Measurements from ENCODE around the gene WFIKKN1.

Gene WFIKKN1

DNA sequence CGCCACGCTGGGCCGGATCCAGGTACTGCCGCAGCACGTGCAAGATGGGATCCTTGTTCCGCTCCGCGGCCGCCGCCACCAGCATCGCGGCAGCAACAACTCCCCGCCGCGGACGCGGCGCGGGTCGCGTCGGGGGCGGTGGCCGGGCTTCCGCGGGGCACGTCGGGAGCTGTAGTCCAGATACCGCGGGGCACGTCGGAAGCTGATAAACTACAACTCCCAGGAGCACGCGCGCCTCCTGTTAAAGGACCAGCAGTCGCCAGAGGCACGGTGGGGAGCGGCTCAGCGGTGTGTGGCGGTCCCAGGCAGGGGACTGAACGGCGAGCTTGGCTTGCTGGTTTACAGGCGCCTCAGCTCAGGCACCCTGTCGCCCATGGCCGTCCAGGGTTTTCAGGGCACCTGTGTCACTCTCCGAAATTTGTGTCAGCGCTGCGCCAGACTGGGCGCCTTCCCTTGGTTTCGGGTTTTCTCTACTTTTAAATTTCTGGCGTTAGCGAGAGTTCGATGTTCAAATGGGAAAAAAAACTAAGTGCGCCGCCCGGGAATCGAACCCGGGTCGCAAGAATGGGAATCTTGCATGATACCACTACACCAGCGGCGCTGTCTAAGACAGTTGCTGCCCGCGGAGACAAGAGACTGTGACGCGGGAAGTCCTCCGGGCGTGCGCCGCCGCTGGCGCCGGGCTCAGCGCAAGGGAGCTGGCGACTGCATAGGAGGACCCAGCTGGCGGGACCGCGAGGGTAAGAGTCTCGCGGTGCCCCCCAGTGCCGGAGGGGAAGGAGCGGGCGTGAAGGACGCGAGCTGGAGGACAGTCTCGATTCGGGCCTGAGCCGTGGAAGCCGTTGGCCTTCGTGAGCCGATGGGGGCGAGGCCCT is 5.7 kb downstream of the WFIKKN1 start, which contains the start of gene METTL26:
Gene METTL26 (minus strand): TSS at position 100 of the 875 bp plus-strand sequence. CDS start 15 bp downstream, at position 85.
- H3K27me3 ChIP-seq (ENCODE audit: control insufficient read depth in 1 of 2, insufficient read depth in 2 of 2, low read length in 2 of 2): no peaks in the 10 kb centered on the region
- peak within 1 kb of the TSS; percentile 84 to 90 for H3K4me3 ChIP-seq (ENCODE audit: low read depth in 1 of 2, low read length in 2 of 2)
- peak within 1 kb of the TSS; percentile 71 to 83 for H3K9ac ChIP-seq (ENCODE audit: low read depth in 1 of 2, low read length in 2 of 2)
- peaks cover 0 to 10% of the 10 kb centered on the region in 2 donors for H3K36me3 ChIP-seq (ENCODE audit: control insufficient read depth in 1 of 2, insufficient read depth in 2 of 2, low read length in 2 of 2)
- no peaks in the 10 kb centered on the region for H3K9me3 ChIP-seq (ENCODE audit: control insufficient read depth in 1 of 2, low read length in 2 of 2)
- H3K27ac ChIP-seq (ENCODE audit: low read depth, low read length): peak within 1 kb of the TSS; percentile 97
- peaks cover 7 to 20% of the 10 kb centered on the region in 2 donors for H3K4me1 ChIP-seq (ENCODE audit: control insufficient read depth in 1 of 2, insufficient read depth in 2 of 2, low read length in 2 of 2)

DNA sequence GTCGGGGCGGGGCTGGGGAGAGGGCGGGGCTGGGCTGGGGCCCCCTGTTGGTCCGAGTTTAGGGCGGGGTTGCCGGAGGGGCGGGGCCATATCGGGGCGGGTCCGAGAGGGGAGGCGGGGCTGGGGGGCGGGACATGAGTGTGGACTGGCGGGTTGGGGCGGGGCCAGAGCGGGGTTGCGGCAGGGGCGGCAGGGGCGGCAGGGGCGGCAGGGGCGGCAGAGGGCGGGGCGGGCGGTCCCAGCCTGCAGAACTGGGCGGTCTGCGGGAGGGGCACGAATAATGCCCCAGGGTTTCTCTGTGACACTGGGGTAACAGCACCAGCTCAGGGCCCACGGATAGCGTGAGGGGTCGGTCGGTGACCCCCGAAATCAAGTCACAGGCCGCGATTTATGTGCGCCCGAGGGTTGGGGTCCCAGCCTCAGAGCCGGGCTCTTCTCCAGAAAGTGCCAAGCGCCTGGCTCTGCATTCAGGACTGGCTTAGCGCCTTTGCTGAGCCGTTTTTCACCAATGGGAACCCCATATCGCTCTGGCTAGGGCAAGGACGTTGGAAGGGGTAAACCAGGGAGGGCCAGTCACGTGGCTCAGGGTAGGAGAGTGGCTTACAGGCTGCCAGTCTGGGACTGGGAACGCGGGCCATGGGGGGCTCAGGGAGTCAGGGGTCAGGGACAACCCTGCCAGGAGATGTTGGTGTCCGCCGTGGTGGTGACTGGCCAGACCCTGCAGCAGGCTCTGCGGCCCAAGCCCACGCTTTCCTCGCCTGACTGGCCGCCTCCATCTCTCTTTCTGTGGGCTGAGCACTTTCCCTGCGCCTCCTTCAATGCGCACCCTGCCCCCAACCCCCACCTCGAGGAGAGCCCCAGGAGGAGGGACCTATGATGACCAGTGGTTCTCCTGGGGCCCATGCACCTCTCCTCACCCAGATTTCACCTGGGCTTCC is 6.6 kb downstream of the WFIKKN1 start:
- H3K27ac ChIP-seq (ENCODE audit: low read depth, low read length): peak overlapping the region; percentile 97
- H3K27me3 ChIP-seq (ENCODE audit: control insufficient read depth in 1 of 2, insufficient read depth in 2 of 2, low read length in 2 of 2): no peaks in the 10 kb centered on the region
- peaks cover 8 to 21% of the 10 kb centered on the region in 2 donors for H3K4me1 ChIP-seq (ENCODE audit: control insufficient read depth in 1 of 2, insufficient read depth in 2 of 2, low read length in 2 of 2)
- peak overlapping the region; percentile 84 to 90 for H3K4me3 ChIP-seq (ENCODE audit: low read depth in 1 of 2, low read length in 2 of 2)
- peak overlapping the region; percentile 58 to 71 for H3K9ac ChIP-seq (ENCODE audit: low read depth in 1 of 2, low read length in 2 of 2)
- no peaks in the 10 kb centered on the region for H3K9me3 ChIP-seq (ENCODE audit: control insufficient read depth in 1 of 2, low read length in 2 of 2)
- peaks cover 0 to 10% of the 10 kb centered on the region in 2 donors for H3K36me3 ChIP-seq (ENCODE audit: control insufficient read depth in 1 of 2, insufficient read depth in 2 of 2, low read length in 2 of 2)

DNA sequence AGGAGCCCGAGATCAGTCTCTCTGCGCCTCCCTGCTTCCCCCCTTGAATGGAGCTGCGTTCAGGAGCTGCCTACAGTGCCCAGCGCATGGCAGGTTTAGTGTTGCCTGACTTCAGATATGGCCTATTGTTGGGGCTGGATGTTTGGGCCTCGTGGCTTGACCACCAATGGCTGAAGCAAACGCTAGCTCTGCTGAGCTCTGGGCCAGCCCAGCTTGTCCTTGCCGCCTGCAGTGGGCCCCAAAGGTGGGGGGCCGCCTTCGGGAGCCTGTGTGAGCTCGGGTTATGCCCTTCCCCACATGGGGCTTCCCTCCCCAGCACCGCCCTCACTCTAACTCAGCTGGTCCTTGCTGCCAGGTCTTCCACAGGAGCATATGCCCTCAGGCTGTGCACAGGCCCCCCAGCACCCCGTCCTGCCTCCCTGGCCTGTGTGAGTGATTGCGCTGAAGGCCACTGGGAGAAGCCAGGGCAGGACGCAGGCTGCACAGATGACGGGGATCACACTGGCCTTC is 7.3 kb downstream of the WFIKKN1 start:
- Histone ChIP-seq H3K27ac (ENCODE audit: low read depth, low read length) (no peak overlapping the region), H3K4me3 (ENCODE audit: low read depth in 1 of 2, low read length in 2 of 2) (no peak overlapping the region), H3K4me1 (ENCODE audit: control insufficient read depth in 1 of 2, insufficient read depth in 2 of 2, low read length in 2 of 2) (peaks cover 15 to 28% of the 10 kb centered on the region in 2 donors), H3K9me3 (ENCODE audit: control insufficient read depth in 1 of 2, low read length in 2 of 2) (no peaks in the 10 kb centered on the region), H3K36me3 (ENCODE audit: control insufficient read depth in 1 of 2, insufficient read depth in 2 of 2, low read length in 2 of 2) (peaks cover 0 to 10% of the 10 kb centered on the region in 2 donors), H3K9ac (ENCODE audit: low read depth in 1 of 2, low read length in 2 of 2) (peak overlapping the region in 1 of 2 donors; percentile 58), H3K27me3 (ENCODE audit: control insufficient read depth in 1 of 2, insufficient read depth in 2 of 2, low read length in 2 of 2) (no peaks in the 10 kb centered on the region)

DNA sequence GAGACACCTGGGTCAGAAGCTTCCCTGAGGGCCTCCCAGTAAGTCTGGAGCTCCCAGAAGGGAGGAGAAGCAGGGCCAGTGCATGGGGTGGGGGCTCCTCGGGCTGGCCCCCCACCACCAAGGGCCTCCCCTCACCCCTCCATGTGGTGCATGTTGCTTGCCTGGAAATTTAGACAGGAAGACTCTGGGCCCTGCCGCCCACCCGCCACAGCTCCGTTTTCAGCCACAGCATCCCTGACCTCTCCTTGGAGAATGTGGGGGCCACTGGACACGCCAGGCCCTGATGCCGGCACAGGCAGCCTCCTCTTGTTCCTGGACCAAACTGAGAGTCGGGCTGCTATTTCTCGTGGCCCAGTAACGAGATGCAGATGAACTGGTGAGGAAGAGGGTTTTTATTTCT is 8.1 kb downstream of the WFIKKN1 start:
- Histone ChIP-seq H3K9ac (ENCODE audit: low read depth in 1 of 2, low read length in 2 of 2) (no peak overlapping the region), H3K27me3 (ENCODE audit: control insufficient read depth in 1 of 2, insufficient read depth in 2 of 2, low read length in 2 of 2) (no peaks in the 10 kb centered on the region), H3K9me3 (ENCODE audit: control insufficient read depth in 1 of 2, low read length in 2 of 2) (no peaks in the 10 kb centered on the region), H3K4me1 (ENCODE audit: control insufficient read depth in 1 of 2, insufficient read depth in 2 of 2, low read length in 2 of 2) (peaks cover 18 to 34% of the 10 kb centered on the region in 2 donors), H3K36me3 (ENCODE audit: control insufficient read depth in 1 of 2, insufficient read depth in 2 of 2, low read length in 2 of 2) (peaks cover 0 to 6% of the 10 kb centered on the region in 2 donors), H3K27ac (ENCODE audit: low read depth, low read length) (no peak overlapping the region), H3K4me3 (ENCODE audit: low read depth in 1 of 2, low read length in 2 of 2) (no peak overlapping the region)

DNA sequence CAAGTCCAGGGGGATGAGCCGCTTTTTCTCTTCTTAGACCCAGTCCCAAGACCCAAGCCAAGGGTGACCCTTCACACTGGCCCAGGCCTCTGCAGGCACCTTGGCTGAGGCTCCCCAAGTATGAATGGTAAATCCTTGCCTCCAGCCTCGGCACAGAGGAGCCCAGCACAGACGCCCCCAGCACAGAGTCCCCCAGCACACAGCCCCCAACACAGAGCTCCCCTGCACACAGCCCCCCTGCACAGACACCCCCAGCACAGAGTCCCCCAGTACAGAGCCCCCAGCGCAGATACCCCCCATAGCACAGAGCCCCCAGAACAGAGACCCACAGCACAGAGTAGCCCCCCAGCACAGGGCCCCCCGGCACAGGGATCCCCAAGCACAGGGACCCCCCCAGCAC is 9.8 kb downstream of the WFIKKN1 start:
- H3K4me1 ChIP-seq (ENCODE audit: control insufficient read depth in 1 of 2, insufficient read depth in 2 of 2, low read length in 2 of 2): peaks cover 28 to 36% of the 10 kb centered on the region in 2 donors
- H3K27ac ChIP-seq (ENCODE audit: low read depth, low read length): no peak overlapping the region
- no peaks in the 10 kb centered on the region for H3K9me3 ChIP-seq (ENCODE audit: control insufficient read depth in 1 of 2, low read length in 2 of 2)
- H3K9ac ChIP-seq (ENCODE audit: low read depth in 1 of 2, low read length in 2 of 2): peak overlapping the region in 1 of 2 donors; percentile 79
- no peaks in the 10 kb centered on the region for H3K36me3 ChIP-seq (ENCODE audit: control insufficient read depth in 1 of 2, insufficient read depth in 2 of 2, low read length in 2 of 2)
- H3K27me3 ChIP-seq (ENCODE audit: control insufficient read depth in 1 of 2, insufficient read depth in 2 of 2, low read length in 2 of 2): no peaks in the 10 kb centered on the region
- H3K4me3 ChIP-seq (ENCODE audit: low read depth in 1 of 2, low read length in 2 of 2): no peak overlapping the region

DNA sequence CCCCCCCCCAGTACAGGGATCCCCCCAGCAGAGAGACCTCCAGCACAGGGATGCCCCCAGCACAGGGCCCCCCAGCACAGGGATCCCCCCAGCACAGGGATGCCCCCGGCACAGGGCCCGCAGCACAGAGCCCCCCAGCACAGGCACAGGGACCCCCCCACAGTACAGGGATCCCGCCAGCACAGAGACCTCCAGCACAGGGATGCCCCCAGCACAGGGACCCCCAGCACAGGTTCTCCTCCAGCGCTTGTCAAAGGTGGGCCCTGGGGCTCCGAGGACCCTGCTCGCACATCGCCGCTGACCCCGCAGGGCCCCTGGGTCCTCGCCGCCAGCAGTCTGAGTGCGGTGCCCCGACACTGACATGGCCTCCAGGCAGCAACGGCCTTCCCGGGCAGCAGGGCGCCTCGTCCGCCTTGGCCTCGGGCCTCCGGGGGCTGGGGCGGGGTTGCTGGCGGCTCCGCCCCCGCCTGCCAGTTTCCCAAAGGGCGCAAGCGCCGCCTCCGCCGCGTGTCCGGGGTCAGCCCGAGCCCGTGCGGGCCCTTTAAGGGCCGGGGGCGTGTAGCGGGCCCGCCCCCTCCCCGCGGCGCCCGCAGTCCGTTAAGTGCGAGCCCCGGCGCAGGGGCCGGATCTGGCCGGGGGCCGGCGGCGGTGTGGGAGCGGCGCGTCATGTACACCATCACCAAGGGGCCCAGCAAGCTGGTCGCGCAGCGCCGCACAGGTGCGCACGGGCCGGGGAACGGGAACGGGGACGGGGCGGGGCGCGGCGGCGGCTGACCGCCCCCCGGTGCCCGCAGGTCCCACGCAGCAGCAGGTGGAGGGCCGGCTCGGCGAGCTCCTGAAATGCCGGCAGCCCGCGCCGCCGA is 10.8 kb downstream of the WFIKKN1 start, which contains the start of gene MCRIP2:
Gene MCRIP2 (plus strand): TSS at position 503 of the 863 bp plus-strand sequence. CDS start 164 bp downstream, at position 667.
- Histone ChIP-seq H3K9me3 (ENCODE audit: control insufficient read depth in 1 of 2, low read length in 2 of 2) (no peaks in the 10 kb centered on the region), H3K9ac (ENCODE audit: low read depth in 1 of 2, low read length in 2 of 2) (peak within 1 kb of the TSS; percentile 79 to 96), H3K36me3 (ENCODE audit: control insufficient read depth in 1 of 2, insufficient read depth in 2 of 2, low read length in 2 of 2) (no peaks in the 10 kb centered on the region), H3K4me3 (ENCODE audit: low read depth in 1 of 2, low read length in 2 of 2) (peak within 1 kb of the TSS; percentile 73 to 83), H3K27ac (ENCODE audit: low read depth, low read length) (peak within 1 kb of the TSS; percentile 84), H3K4me1 (ENCODE audit: control insufficient read depth in 1 of 2, insufficient read depth in 2 of 2, low read length in 2 of 2) (peaks cover 37 to 46% of the 10 kb centered on the region in 2 donors), H3K27me3 (ENCODE audit: control insufficient read depth in 1 of 2, insufficient read depth in 2 of 2, low read length in 2 of 2) (no peaks in the 10 kb centered on the region)

DNA sequence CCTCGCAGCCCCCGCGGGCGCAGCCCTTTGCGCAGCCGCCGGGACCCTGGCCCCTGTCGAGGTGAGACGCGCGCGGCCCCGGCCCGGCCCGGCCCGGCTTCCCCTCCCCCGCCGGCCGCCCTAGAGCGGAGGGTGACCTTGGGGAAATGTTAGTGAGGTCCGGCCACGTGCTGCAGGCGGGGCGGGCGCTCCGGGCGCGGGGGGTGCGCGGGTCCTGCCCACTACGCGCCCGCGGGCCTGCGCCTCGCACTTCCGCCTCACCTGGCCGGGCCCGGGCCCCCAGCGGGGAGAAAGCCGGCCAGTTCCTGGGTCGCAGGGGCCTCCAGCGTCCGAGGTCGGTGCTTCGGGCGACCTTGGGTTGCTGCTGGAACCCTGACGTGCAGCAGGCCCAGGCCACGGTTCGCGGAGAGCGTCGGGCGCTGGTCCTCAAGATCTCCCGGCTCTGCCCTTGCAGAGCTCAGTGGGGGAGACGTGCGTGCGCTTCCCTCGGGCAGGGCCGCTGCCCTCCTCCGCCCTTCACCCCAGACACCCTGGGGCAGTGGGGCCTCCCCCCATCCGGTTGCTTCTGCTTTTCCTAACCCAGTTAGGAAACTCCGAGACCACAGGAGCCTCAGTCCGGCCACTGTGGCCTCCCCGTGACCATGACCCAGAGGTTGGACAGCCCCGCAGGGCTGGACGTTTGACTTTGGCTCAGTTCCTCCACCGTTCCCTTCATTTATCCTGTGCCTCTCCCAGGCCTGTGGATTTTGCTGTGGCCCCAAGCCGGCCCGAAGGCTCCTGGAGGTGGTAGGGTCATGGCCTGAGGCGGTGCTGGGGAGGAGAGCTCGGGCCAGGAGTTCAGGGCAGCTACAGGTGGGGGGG is 11.6 kb downstream of the WFIKKN1 start:
- Histone ChIP-seq H3K27ac (ENCODE audit: low read depth, low read length) (peak overlapping the region; percentile 84), H3K4me1 (ENCODE audit: control insufficient read depth in 1 of 2, insufficient read depth in 2 of 2, low read length in 2 of 2) (peaks cover 44 to 52% of the 10 kb centered on the region in 2 donors), H3K4me3 (ENCODE audit: low read depth in 1 of 2, low read length in 2 of 2) (peak overlapping the region; percentile 73 to 83), H3K9me3 (ENCODE audit: control insufficient read depth in 1 of 2, low read length in 2 of 2) (no peaks in the 10 kb centered on the region), H3K9ac (ENCODE audit: low read depth in 1 of 2, low read length in 2 of 2) (peak overlapping the region; percentile 79), H3K36me3 (ENCODE audit: control insufficient read depth in 1 of 2, insufficient read depth in 2 of 2, low read length in 2 of 2) (no peaks in the 10 kb centered on the region), H3K27me3 (ENCODE audit: control insufficient read depth in 1 of 2, insufficient read depth in 2 of 2, low read length in 2 of 2) (no peaks in the 10 kb centered on the region)

DNA sequence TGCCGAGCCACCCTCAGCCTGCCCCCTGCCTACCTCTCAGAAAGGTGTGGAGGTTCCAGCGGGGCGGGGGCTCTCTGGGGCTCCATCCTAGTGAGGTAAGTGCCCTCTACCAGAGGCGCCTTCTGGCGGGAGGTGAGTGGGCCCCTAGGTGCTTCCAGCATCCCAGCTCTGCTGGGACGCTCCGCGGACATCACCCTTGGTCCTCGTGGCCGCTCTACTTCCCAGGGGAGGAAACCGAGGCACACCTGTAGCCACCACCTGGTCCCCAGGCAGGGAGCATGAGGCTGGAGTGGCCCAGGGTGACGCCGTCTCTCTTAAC is 12.2 kb downstream of the WFIKKN1 start:
- Histone ChIP-seq H3K4me3 (ENCODE audit: low read depth in 1 of 2, low read length in 2 of 2) (peak overlapping the region; percentile 73 to 83), H3K9me3 (ENCODE audit: control insufficient read depth in 1 of 2, low read length in 2 of 2) (no peaks in the 10 kb centered on the region), H3K9ac (ENCODE audit: low read depth in 1 of 2, low read length in 2 of 2) (peak overlapping the region; percentile 79), H3K27ac (ENCODE audit: low read depth, low read length) (peak overlapping the region; percentile 62), H3K27me3 (ENCODE audit: control insufficient read depth in 1 of 2, insufficient read depth in 2 of 2, low read length in 2 of 2) (no peaks in the 10 kb centered on the region), H3K4me1 (ENCODE audit: control insufficient read depth in 1 of 2, insufficient read depth in 2 of 2, low read length in 2 of 2) (peaks cover 44 to 53% of the 10 kb centered on the region in 2 donors), H3K36me3 (ENCODE audit: control insufficient read depth in 1 of 2, insufficient read depth in 2 of 2, low read length in 2 of 2) (no peaks in the 10 kb centered on the region)
